Neural cell (in vitro differentiated cells): ENCODE data around the gene KRTAP1-5. TPM values are rescaled to one million over a fixed set of nuclear protein-coding genes. Genes with fewer than 3 reads are reported as not detected.
"Not testable (repeated sequence)": the region's sequence is repeated elsewhere in the genome, so short reads cannot be mapped to it uniquely, and the experiment has no call there.

ENCODE experiments used
- H2AFZ ChIP-seq: fragments of 200-600, 300-800 bp; sonication (generic), shearing (Covaris generic); 2 replicates; pipeline ENCODE4 v1.6.0; 2014; ENCODE audit warnings: low read depth, mild to moderate bottlenecking, antibody characterized with exemption, low read length, moderate library complexity
- H3F3A ChIP-seq: fragments of 200-600 bp; shearing (Covaris generic); 2 replicates; pipeline ENCODE4 v1.6.1; 2016; ENCODE audit warnings: mild to moderate bottlenecking, moderate library complexity, mixed read lengths, antibody characterized with exemption, low read length; ENCODE audit not compliant: insufficient read depth, poor library complexity, severe bottlenecking
- H3K27ac ChIP-seq: fragments of 200-600, 300-800 bp; sonication (generic), shearing (Covaris generic); 2 replicates; pipeline ENCODE4 v1.5.1; 2014; ENCODE audit warnings: mild to moderate bottlenecking, low read length, moderate library complexity
- H3K27me3 ChIP-seq: fragments of 300-800, 200-600 bp; sonication (generic), shearing (Covaris generic); 2 replicates; pipeline ENCODE4 v1.6.0; 2014; ENCODE audit warnings: mild to moderate bottlenecking, low read depth, low read length, moderate library complexity; ENCODE audit not compliant: insufficient read depth
- H3K36me3 ChIP-seq: fragments of 300-800, 200-600 bp; sonication (generic), shearing (Covaris generic); 2 replicates; pipeline ENCODE4 v1.5.1; 2014; ENCODE audit warnings: mild to moderate bottlenecking, antibody characterized with exemption, low read length, moderate library complexity; ENCODE audit not compliant: insufficient read depth
- H3K4me2 ChIP-seq: fragments of 300-800, 200-600 bp; sonication (generic), shearing (Covaris generic); 2 replicates; pipeline ENCODE4 v1.6.0; 2014; ENCODE audit warnings: mild to moderate bottlenecking, low read length
- H3K4me3 ChIP-seq: fragments of 300-800, 200-600 bp; sonication (generic), shearing (Covaris generic); 2 replicates; pipeline ENCODE4 v1.5.1; 2014; ENCODE audit warnings: mild to moderate bottlenecking, low read length, moderate library complexity
- H3K79me2 ChIP-seq: fragments of 200-600 bp; shearing (Covaris generic); replicated peaks from 2 replicates; pipeline ENCODE4 v1.6.0; 2014; ENCODE audit warnings: mild to moderate bottlenecking, low read length, moderate library complexity; ENCODE audit not compliant: insufficient read depth
- H3K9ac ChIP-seq: fragments of 300-800, 200-600 bp; sonication (generic), shearing (Covaris generic); 2 replicates; pipeline ENCODE4 v1.6.1; 2016; ENCODE audit warnings: mild to moderate bottlenecking, low read length, mixed read lengths
- H3K9me2 ChIP-seq: fragments of 200-600 bp; shearing (Covaris generic); 2 replicates; pipeline ENCODE4 v1.6.1; 2016; ENCODE audit warnings: mild to moderate bottlenecking, low read length, mixed read lengths; ENCODE audit not compliant: insufficient read depth
- H3K9me3 ChIP-seq: fragments of 200-600, 300-800 bp; sonication (generic), shearing (Covaris generic); 2 replicates; pipeline ENCODE4 v1.6.1; 2016; ENCODE audit warnings: mild to moderate bottlenecking, mixed run types, low read length, moderate library complexity, mixed read lengths
- H4K20me1 ChIP-seq: fragments of 200-600 bp; shearing (Covaris generic); 2 replicates; pipeline ENCODE4 v1.6.1; 2016; ENCODE audit warnings: mild to moderate bottlenecking, mixed run types; ENCODE audit not compliant: insufficient read depth
- EP300 ChIP-seq: fragments of 450-650 bp; conservative IDR thresholded peaks from 2 replicates; pipeline ENCODE4 v1.6.1; 2014; ENCODE audit warnings: antibody characterized with exemption, mild to moderate bottlenecking, moderate library complexity; ENCODE audit not compliant: poor library complexity, severe bottlenecking
- EZH2 ChIP-seq: fragments of 200-600, 300-800 bp; shearing (Covaris generic), sonication (generic); IDR thresholded peaks from 2 replicates; pipeline ENCODE4 v1.6.1; 2014; ENCODE audit warnings: antibody characterized with exemption, low read length, borderline replicate concordance, mild to moderate bottlenecking; ENCODE audit not compliant: insufficient read depth, poor library complexity, severe bottlenecking
- MXI1 ChIP-seq: fragments of 450-650 bp; conservative IDR thresholded peaks from 2 replicates; pipeline ENCODE4 v1.6.1; 2014; ENCODE audit warnings: antibody characterized with exemption, mild to moderate bottlenecking; ENCODE audit not compliant: poor library complexity, severe bottlenecking
- POLR2AphosphoS5 ChIP-seq: IDR thresholded peaks from 2 replicates; pipeline ENCODE4 v1.6.1; 2012
- RAD21 ChIP-seq: fragments of 450-650 bp; conservative IDR thresholded peaks from 2 replicates; pipeline ENCODE4 v1.6.1; 2014; ENCODE audit warnings: antibody characterized with exemption, mild to moderate bottlenecking, moderate library complexity
- REST ChIP-seq: IDR thresholded peaks from 2 replicates; pipeline ENCODE4 v1.6.1; 2012; ENCODE audit warnings: borderline replicate concordance
- SMC3 ChIP-seq: fragments of 450-650 bp; conservative IDR thresholded peaks from 2 replicates; pipeline ENCODE4 v1.6.1; 2014; ENCODE audit warnings: antibody characterized with exemption, mild to moderate bottlenecking, moderate library complexity; ENCODE audit not compliant: poor library complexity
- TAF1 ChIP-seq: IDR thresholded peaks from 2 replicates; pipeline ENCODE4 v1.6.1; 2012; ENCODE audit warnings: low read depth
- polyA plus RNA-seq: library from polyadenylated mRNA; depleted of rRNA; stranded (reverse); fragments of >200 nt; gene quantifications from 2 replicates; pipeline ENCODE4 v1.2.3, GENCODE V29; 2014
- TF ChIP-seq, protein P1 (sequence below): fragments of 450-650 bp; IDR thresholded peaks from 2 replicates; pipeline ENCODE4 v1.5.1; 2014; ENCODE audit warnings: antibody characterized with exemption, mild to moderate bottlenecking, moderate library complexity; ENCODE audit not compliant: poor library complexity, severe bottlenecking

The KRTAP1-5 gene
- polyA plus RNA-seq, 1 donor from 2014 or later: not detected

DNA sequence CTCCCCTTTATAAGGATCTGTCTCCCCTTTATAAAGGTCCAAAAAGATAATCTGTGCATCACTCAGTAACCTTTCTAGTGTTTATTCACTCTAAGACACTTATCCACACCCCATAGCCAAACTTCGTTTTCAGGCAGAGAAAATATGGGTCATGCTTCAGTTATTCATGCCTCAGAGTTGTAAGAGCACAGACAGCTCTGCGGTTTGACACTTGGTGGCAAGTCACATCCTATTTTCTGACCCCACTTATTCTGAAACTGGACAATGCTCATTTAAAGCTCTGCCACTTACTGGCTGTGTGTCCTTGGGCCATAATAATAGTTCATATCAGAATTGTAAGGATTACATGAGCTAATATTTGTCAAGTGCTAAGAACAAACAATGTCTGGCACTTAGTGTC is 22.1 kb upstream of the KRTAP1-5 start:
- no peaks in the 10 kb centered on the region for H3K79me2 ChIP-seq
- no peaks in the 10 kb centered on the region for H3F3A ChIP-seq
- no peaks in the 10 kb centered on the region for H4K20me1 ChIP-seq
- no peaks in the 10 kb centered on the region for H3K9me3 ChIP-seq
- no peak overlapping the region for H3K9ac ChIP-seq
- H3K9me2 ChIP-seq: no peaks in the 10 kb centered on the region
- H3K27ac ChIP-seq: no peak overlapping the region
- H3K4me3 ChIP-seq: no peak overlapping the region
- H2AFZ ChIP-seq: no peak overlapping the region
- H3K36me3 ChIP-seq: no peaks in the 10 kb centered on the region
- H3K27me3 ChIP-seq: no peaks in the 10 kb centered on the region
- H3K4me2 ChIP-seq: no peak overlapping the region
- TF ChIP-seq MXI1: no peak
- no peak for TF ChIP-seq SMC3
- no peak for TF ChIP-seq RAD21
- TF ChIP-seq, protein P1, sequence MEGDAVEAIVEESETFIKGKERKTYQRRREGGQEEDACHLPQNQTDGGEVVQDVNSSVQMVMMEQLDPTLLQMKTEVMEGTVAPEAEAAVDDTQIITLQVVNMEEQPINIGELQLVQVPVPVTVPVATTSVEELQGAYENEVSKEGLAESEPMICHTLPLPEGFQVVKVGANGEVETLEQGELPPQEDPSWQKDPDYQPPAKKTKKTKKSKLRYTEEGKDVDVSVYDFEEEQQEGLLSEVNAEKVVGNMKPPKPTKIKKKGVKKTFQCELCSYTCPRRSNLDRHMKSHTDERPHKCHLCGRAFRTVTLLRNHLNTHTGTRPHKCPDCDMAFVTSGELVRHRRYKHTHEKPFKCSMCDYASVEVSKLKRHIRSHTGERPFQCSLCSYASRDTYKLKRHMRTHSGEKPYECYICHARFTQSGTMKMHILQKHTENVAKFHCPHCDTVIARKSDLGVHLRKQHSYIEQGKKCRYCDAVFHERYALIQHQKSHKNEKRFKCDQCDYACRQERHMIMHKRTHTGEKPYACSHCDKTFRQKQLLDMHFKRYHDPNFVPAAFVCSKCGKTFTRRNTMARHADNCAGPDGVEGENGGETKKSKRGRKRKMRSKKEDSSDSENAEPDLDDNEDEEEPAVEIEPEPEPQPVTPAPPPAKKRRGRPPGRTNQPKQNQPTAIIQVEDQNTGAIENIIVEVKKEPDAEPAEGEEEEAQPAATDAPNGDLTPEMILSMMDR: no peak
- TF ChIP-seq TAF1: no peak
- TF ChIP-seq POLR2AphosphoS5: no peak
- TF ChIP-seq REST: no peak

DNA sequence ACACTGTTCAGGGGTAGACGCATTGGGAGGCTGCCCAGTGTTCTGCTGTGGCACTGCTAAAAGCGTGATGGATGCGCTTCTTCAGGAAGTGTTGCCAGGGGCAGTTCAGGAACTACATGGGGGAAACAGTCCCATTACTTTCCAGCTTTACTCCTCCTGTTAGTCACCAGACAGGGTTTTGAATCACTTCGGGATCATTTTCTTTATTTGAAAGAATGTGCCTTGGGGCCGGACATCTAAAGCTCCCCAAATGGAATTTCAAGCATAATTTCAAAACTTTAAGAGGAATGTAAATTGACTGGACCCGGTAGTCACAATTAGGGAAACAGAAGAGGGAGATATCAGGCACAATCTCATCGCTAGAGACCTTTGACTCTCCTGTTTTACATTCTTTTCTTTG is 21.4 kb upstream of the KRTAP1-5 start:
- H3K4me3 ChIP-seq: no peak overlapping the region
- H3K9ac ChIP-seq: no peak overlapping the region
- H3K27me3 ChIP-seq: no peaks in the 10 kb centered on the region
- H3F3A ChIP-seq: no peaks in the 10 kb centered on the region
- no peaks in the 10 kb centered on the region for H3K9me3 ChIP-seq
- no peaks in the 10 kb centered on the region for H4K20me1 ChIP-seq
- no peak overlapping the region for H2AFZ ChIP-seq
- no peaks in the 10 kb centered on the region for H3K79me2 ChIP-seq
- H3K27ac ChIP-seq: no peak overlapping the region
- H3K36me3 ChIP-seq: no peaks in the 10 kb centered on the region
- no peaks in the 10 kb centered on the region for H3K9me2 ChIP-seq
- no peak overlapping the region for H3K4me2 ChIP-seq
- TF ChIP-seq SMC3 (no peak), REST (no peak), TAF1 (no peak), RAD21 (no peak), POLR2AphosphoS5 (no peak), MXI1 (no peak), EP300 (no peak), EZH2 (no peak)
- TF ChIP-seq, protein P1: no peak

- H3K27ac ChIP-seq, H3K4me2 ChIP-seq, H3K9me2 ChIP-seq, H3K9me3 ChIP-seq, H3K27me3 ChIP-seq, H3K9ac ChIP-seq, H3K36me3 ChIP-seq, H3K4me3 ChIP-seq, H3K79me2 ChIP-seq, H3F3A ChIP-seq, H2AFZ ChIP-seq, H4K20me1 ChIP-seq: not testable (repeated sequence)
These were observed 19.9 kb upstream of the KRTAP1-5 start, which contains the start of gene KRTAP2-1 for GRCh38 chr17:41046735-41047465. TSS of gene KRTAP2-1 (minus strand) at chr17:41047316. CDS start at chr17:41047267, 49 bp downstream.
